B cell (primary cell): ENCODE measurements around the gene CCDC91. TPM values are rescaled to one million over a fixed set of nuclear protein-coding genes. Genes with fewer than 3 reads are reported as not detected.

ENCODE experiments used
- ATAC-seq: fragments of 200-7000 bp; cut with Tn5 transposase; one replicate; pipeline ENCODE4 v1.10.0; 2021; ENCODE audit warnings: low read depth, mild to moderate bottlenecking, moderate number of reproducible peaks, moderate library complexity
- CTCF ChIA-PET: fragments of 350-600 bp; sonication (Branson Sonifier 250); formaldehyde crosslinking; loops from one replicate; lab custom pipeline; 2021; ENCODE audit warnings: antibody characterized with exemption, inconsistent platforms; lab: Charles Lee
- POLR2A ChIA-PET: fragments of 350-600 bp; sonication (Branson Sonifier 250); formaldehyde crosslinking; loops from one replicate; lab custom pipeline; 2021; ENCODE audit warnings: antibody characterized with exemption; lab: Charles Lee
- DNase-seq: peaks from one replicate; pipeline ENCODE4 v3.0.0; 2013
- H2AFZ ChIP-seq: 2 replicates; pipeline ENCODE4 v1.6.1; 2012; ENCODE audit warnings: mild to moderate bottlenecking, low read depth, low read length; ENCODE audit not compliant: insufficient read depth, poor library complexity, severe bottlenecking
- H3K27ac ChIP-seq, 2 donors: 1 replicate in 1 of 2; 2 replicates in 1 of 2; pipeline ENCODE4 v1.5.1; 2012 to 2013; ENCODE audit warnings: low read length in 2 of 2, mild to moderate bottlenecking in 2 of 2, moderate library complexity in 1 of 2
- H3K27me3 ChIP-seq, 4 experiments: fragments of 200-600 bp in 1 of 4; sonication (generic) in 1 of 4; replicated peaks in 1 of 4; 1 replicate in 2 of 4; 2 replicates in 2 of 4; pipeline versions ENCODE4 v1.6.1 to v1.7.0; 2013 to 2016; ENCODE audit warnings: low read length in 3 of 4, mild to moderate bottlenecking in 2 of 4, mixed read lengths in 1 of 4, moderate library complexity in 1 of 4; ENCODE audit not compliant: insufficient read depth in 4 of 4, control insufficient read depth in 3 of 4; ENCODE audit errors: control extremely low read depth in 1 of 4
- H3K36me3 ChIP-seq, 2 experiments: replicated peaks in 1 of 2; 1 replicate in 1 of 2; 2 replicates in 1 of 2; pipeline versions ENCODE4 v1.6.1 to v1.7.1; 2013; ENCODE audit warnings: low read length in 1 of 2; ENCODE audit not compliant: insufficient read depth in 2 of 2, control insufficient read depth in 1 of 2; ENCODE audit errors: control extremely low read depth in 1 of 2, extremely low read depth in 1 of 2
- H3K4me1 ChIP-seq, 2 donors: fragments of 200-600 bp in 1 of 2; sonication (generic) in 1 of 2; 1 replicate in 1 of 2; 2 replicates in 1 of 2; pipeline versions ENCODE4 v1.5.1 to v1.6.1; 2013 to 2017; ENCODE audit warnings: low read length in 2 of 2; ENCODE audit not compliant: control insufficient read depth in 2 of 2, insufficient read depth in 2 of 2
- H3K4me2 ChIP-seq: replicated peaks from 2 replicates; pipeline ENCODE3; 2012; ENCODE audit warnings: mild to moderate bottlenecking, low read depth, low read length; ENCODE audit not compliant: poor library complexity, severe bottlenecking
- H3K4me3 ChIP-seq, 5 experiments: fragments of 200-600 bp in 1 of 5; sonication (generic) in 1 of 5; 1 replicate in 3 of 5; 2 replicates in 2 of 5; pipeline versions ENCODE4 v1.5.1 to v1.7.0; 2011 to 2016; ENCODE audit warnings: low read length in 4 of 5, mild to moderate bottlenecking in 4 of 5, low read depth in 2 of 5, control low read depth in 1 of 5, moderate library complexity in 1 of 5; ENCODE audit not compliant: insufficient read depth in 1 of 5; ENCODE audit errors: control extremely low read depth in 1 of 5, extremely low read depth in 1 of 5
- H3K79me2 ChIP-seq: fragments of 200-600 bp; sonication (generic); one replicate; pipeline ENCODE4 v1.6.0; 2016; ENCODE audit warnings: low read length; ENCODE audit not compliant: control insufficient read depth, insufficient read depth
- H3K9ac ChIP-seq: fragments of 200-600 bp; sonication (generic); 2 replicates; pipeline ENCODE4 v1.6.1; 2017; ENCODE audit warnings: mild to moderate bottlenecking, low read length, moderate library complexity
- H3K9me3 ChIP-seq, 3 donors: one replicate each; pipeline versions ENCODE4 v1.6.1 to v1.7.1; 2013; ENCODE audit warnings: low read length in 2 of 3; ENCODE audit not compliant: control insufficient read depth in 2 of 3, insufficient read depth in 1 of 3; ENCODE audit errors: control extremely low read depth in 1 of 3
- H4K20me1 ChIP-seq: 2 replicates; pipeline ENCODE4 v1.6.0; 2012; ENCODE audit warnings: mild to moderate bottlenecking, low read length; ENCODE audit not compliant: insufficient read depth, control insufficient read depth, poor library complexity, severe bottlenecking
- H3K27ac Mint-ChIP-seq: one replicate; pipeline ENCODE4 v1.8.0; 2021; ENCODE audit warnings: mixed read lengths
- H3K27me3 Mint-ChIP-seq: one replicate; pipeline ENCODE4 v1.8.0; 2021; ENCODE audit warnings: mixed read lengths
- H3K4me1 Mint-ChIP-seq: one replicate; pipeline ENCODE4 v1.8.0; 2021; ENCODE audit warnings: mixed read lengths
- H3K4me3 Mint-ChIP-seq: one replicate; pipeline ENCODE4 v1.8.0; 2021; ENCODE audit warnings: mixed read lengths
- H3K9me3 Mint-ChIP-seq: one replicate; pipeline ENCODE4 v1.8.0; 2022; ENCODE audit warnings: mixed read lengths; ENCODE audit not compliant: insufficient read depth
- EZH2 ChIP-seq: IDR thresholded peaks from 2 replicates; pipeline ENCODE4 v1.6.1; 2012; ENCODE audit warnings: borderline replicate concordance, low read depth, mild to moderate bottlenecking, moderate library complexity, low read length; ENCODE audit not compliant: insufficient read depth, poor library complexity, severe bottlenecking
- WGBS: methylation state at CpG from one replicate; pipeline ENCODE4 v1.1.5; 2013; ENCODE audit warnings: missing lambda C conversion rate; ENCODE audit not compliant: insufficient coverage; 5-methylcytosine and 5-hydroxymethylcytosine counted together
- intact Hi-C: fragments of 100-400 bp; cut with micrococcal nuclease; formaldehyde crosslinking; loops from one replicate; pipeline ENCODE4 v1.10.0; 2022
- polyA plus RNA-seq: library from polyadenylated mRNA; depleted of rRNA; stranded (reverse); fragments of >200 nt; gene quantifications from 2 replicates; pipeline ENCODE4 v1.2.3, GENCODE V29; 2012
- total RNA-seq, 2 donors: library from RNA; stranded (reverse); fragments of 120-200 nt in 1 of 2; gene quantifications; 1 replicate in 1 of 2; 2 replicates in 1 of 2; pipeline versions ENCODE4 v1.2.3 to v1.2.4, GENCODE V29; 2013 to 2022
- TF ChIP-seq, protein P1 (sequence below): fragments of 200-600 bp; IDR thresholded peaks from one replicate; pipeline ENCODE4 v1.8.0; 2022; ENCODE audit warnings: antibody characterized with exemption, mild to moderate bottlenecking

CCDC91 gene
- total and polyA plus RNA-seq, 2 donors (not counting 1 experiment from before 2014, with no cell fraction given), result 10.9 to 64.8 TPM

GRCh38 chr12:28578361-28578760 lies 388.1 kb downstream of the CCDC91 start:
- no peak overlapping the region for H3K4me3 ChIP-seq
- no peaks in the 10 kb centered on the region for H3K9me3 ChIP-seq
- Mint-ChIP-seq H3K27ac (no peak overlapping the region), H3K4me3 (no peak overlapping the region), H3K4me1 (no peaks in the 10 kb centered on the region), H3K9me3 (no peaks in the 10 kb centered on the region), H3K27me3 (no peaks in the 10 kb centered on the region)
- no peak overlapping the region for H3K9ac ChIP-seq
- no peaks in the 10 kb centered on the region for H3K27me3 ChIP-seq
- WGBS, result 100% methylated on average over 1 of the region's 3 CpGs
- POLR2A ChIA-PET, result no interaction called here
- no peaks in the 10 kb centered on the region for H3K79me2 ChIP-seq
- no peaks in the 10 kb centered on the region for H4K20me1 ChIP-seq
- intact Hi-C loops, result no loop called here
- H2AFZ ChIP-seq, result no peak overlapping the region
- ATAC-seq (no peak), DNase-seq (no peak)
- CTCF ChIA-PET, result no interaction called here
- no peaks in the 10 kb centered on the region for H3K36me3 ChIP-seq
- H3K4me2 ChIP-seq, result no peak overlapping the region
- no peak overlapping the region for H3K27ac ChIP-seq
- H3K4me1 ChIP-seq, result no peaks in the 10 kb centered on the region
- no peak for TF ChIP-seq EZH2
- TF ChIP-seq, protein P1, sequence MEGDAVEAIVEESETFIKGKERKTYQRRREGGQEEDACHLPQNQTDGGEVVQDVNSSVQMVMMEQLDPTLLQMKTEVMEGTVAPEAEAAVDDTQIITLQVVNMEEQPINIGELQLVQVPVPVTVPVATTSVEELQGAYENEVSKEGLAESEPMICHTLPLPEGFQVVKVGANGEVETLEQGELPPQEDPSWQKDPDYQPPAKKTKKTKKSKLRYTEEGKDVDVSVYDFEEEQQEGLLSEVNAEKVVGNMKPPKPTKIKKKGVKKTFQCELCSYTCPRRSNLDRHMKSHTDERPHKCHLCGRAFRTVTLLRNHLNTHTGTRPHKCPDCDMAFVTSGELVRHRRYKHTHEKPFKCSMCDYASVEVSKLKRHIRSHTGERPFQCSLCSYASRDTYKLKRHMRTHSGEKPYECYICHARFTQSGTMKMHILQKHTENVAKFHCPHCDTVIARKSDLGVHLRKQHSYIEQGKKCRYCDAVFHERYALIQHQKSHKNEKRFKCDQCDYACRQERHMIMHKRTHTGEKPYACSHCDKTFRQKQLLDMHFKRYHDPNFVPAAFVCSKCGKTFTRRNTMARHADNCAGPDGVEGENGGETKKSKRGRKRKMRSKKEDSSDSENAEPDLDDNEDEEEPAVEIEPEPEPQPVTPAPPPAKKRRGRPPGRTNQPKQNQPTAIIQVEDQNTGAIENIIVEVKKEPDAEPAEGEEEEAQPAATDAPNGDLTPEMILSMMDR, result no peak

GRCh38 chr12:28578833-28579252 lies 388.6 kb downstream of the CCDC91 start:
- H3K27me3 Mint-ChIP-seq, result no peaks in the 10 kb centered on the region
- Histone ChIP-seq H3K9me3 (no peaks in the 10 kb centered on the region), H3K27ac (no peak overlapping the region), H3K4me3 (no peak overlapping the region), H2AFZ (no peak overlapping the region), H3K36me3 (no peaks in the 10 kb centered on the region), H3K9ac (no peak overlapping the region), H3K27me3 (no peaks in the 10 kb centered on the region), H3K4me2 (no peak overlapping the region), H4K20me1 (no peaks in the 10 kb centered on the region), H3K79me2 (no peaks in the 10 kb centered on the region), H3K4me1 (no peaks in the 10 kb centered on the region)
- intact Hi-C loops, result no loop called here
- no peaks in the 10 kb centered on the region for H3K4me1 Mint-ChIP-seq
- H3K9me3 Mint-ChIP-seq, result no peaks in the 10 kb centered on the region
- CTCF ChIA-PET, result no interaction called here
- POLR2A ChIA-PET, result no interaction called here
- TF ChIP-seq, protein P1, result no peak
- no peak for TF ChIP-seq EZH2
- no CpG with 5 or more reads among the region's 3 CpGs for WGBS
- DNase-seq (no peak), ATAC-seq (no peak)
- H3K27ac Mint-ChIP-seq, result no peak overlapping the region
- no peak overlapping the region for H3K4me3 Mint-ChIP-seq
